NOMO-1 treated with dmso at 0.1 percent for 144 hours (cell line): ENCODE data around the gene TSC22D2.
"Not testable (repeated sequence)": the region's sequence is repeated elsewhere in the genome, so short reads cannot be mapped to it uniquely, and the experiment has no call there.

Experiments used
- DNase-seq: peaks from one replicate; lab custom pipeline; 2025; ENCODE audit not compliant: unreplicated experiment; lab: John Stamatoyannopoulos, UW

Gene TSC22D2

GRCh38 chr3:150479370-150479769 is 71.3 kb downstream of the TSC22D2 start:
- DNase-seq: no peak

- DNase-seq: no peak
Measured at GRCh38 chr3:150480877-150481276, 72.8 kb downstream of the TSC22D2 start.

GRCh38 chr3:150483226-150483625 is 75.1 kb downstream of the TSC22D2 start:
- DNase-seq: no peak

- DNase-seq: no peak
Measured at GRCh38 chr3:150484410-150484809, 76.3 kb downstream of the TSC22D2 start.

GRCh38 chr3:150488867-150489266 is 80.8 kb downstream of the TSC22D2 start:
- no peak for DNase-seq

- DNase-seq: no peak
Measured at GRCh38 chr3:150490277-150490986, 82.3 kb downstream of the TSC22D2 start.

GRCh38 chr3:150494411-150494977 is 86.4 kb downstream of the TSC22D2 start:
- no peak for DNase-seq

- DNase-seq: peak; percentile 2
Measured at GRCh38 chr3:150495149-150495548, 87.1 kb downstream of the TSC22D2 start.

GRCh38 chr3:150495563-150496168 is 87.6 kb downstream of the TSC22D2 start:
- DNase-seq: peak; percentile 5

GRCh38 chr3:150497956-150498355 is 89.9 kb downstream of the TSC22D2 start:
- no peak for DNase-seq

GRCh38 chr3:150500960-150501359 is 92.9 kb downstream of the TSC22D2 start:
- not testable (repeated sequence) for DNase-seq

GRCh38 chr3:150503402-150504099 is 95.5 kb downstream of the TSC22D2 start:
- DNase-seq: no peak

- DNase-seq: no peak
Measured at GRCh38 chr3:150504483-150504882, 96.4 kb downstream of the TSC22D2 start.

GRCh38 chr3:150508401-150508800 is 100.3 kb downstream of the TSC22D2 start:
- no peak for DNase-seq

- no peak for DNase-seq
Measured at GRCh38 chr3:150509780-150510179, 101.7 kb downstream of the TSC22D2 start.

- DNase-seq: no peak
Measured at GRCh38 chr3:150511122-150511821, 103.2 kb downstream of the TSC22D2 start.

- no peak for DNase-seq
Measured at GRCh38 chr3:150515210-150515609, 107.1 kb downstream of the TSC22D2 start.
